Measurements from ENCODE around the gene OR6S1.

OR6S1 gene

GRCh38 chr14:20652996-20653975 lies 11.8 kb upstream of the OR6S1 start (continued):
- TF ChIP-seq, protein P1, sequence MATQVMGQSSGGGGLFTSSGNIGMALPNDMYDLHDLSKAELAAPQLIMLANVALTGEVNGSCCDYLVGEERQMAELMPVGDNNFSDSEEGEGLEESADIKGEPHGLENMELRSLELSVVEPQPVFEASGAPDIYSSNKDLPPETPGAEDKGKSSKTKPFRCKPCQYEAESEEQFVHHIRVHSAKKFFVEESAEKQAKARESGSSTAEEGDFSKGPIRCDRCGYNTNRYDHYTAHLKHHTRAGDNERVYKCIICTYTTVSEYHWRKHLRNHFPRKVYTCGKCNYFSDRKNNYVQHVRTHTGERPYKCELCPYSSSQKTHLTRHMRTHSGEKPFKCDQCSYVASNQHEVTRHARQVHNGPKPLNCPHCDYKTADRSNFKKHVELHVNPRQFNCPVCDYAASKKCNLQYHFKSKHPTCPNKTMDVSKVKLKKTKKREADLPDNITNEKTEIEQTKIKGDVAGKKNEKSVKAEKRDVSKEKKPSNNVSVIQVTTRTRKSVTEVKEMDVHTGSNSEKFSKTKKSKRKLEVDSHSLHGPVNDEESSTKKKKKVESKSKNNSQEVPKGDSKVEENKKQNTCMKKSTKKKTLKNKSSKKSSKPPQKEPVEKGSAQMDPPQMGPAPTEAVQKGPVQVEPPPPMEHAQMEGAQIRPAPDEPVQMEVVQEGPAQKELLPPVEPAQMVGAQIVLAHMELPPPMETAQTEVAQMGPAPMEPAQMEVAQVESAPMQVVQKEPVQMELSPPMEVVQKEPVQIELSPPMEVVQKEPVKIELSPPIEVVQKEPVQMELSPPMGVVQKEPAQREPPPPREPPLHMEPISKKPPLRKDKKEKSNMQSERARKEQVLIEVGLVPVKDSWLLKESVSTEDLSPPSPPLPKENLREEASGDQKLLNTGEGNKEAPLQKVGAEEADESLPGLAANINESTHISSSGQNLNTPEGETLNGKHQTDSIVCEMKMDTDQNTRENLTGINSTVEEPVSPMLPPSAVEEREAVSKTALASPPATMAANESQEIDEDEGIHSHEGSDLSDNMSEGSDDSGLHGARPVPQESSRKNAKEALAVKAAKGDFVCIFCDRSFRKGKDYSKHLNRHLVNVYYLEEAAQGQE (tag by site-specific recombination; IDR thresholded peaks at IDR 0.05), result peak; percentile 52; the same call in 1 of the 2 replicates
- TF ChIP-seq ZNF23 (tag by site-specific recombination; IDR thresholded peaks at IDR 0.05; ENCODE audit: borderline replicate concordance) (no peak), ZNF544 (tag by site-specific recombination; IDR thresholded peaks at IDR 0.05) (no peak), ZBTB48 (tag by site-specific recombination; IDR thresholded peaks at IDR 0.05) (0 out of 2 replicates have a peak, but pooled peaks have one; percentile 30), ZNF114 (tag by site-specific recombination; IDR thresholded peaks at IDR 0.05) (no peak)

- H3K4me3 ChIP-seq (ENCODE audit: low read depth, low read length), result no peak overlapping the region
- H3K36me3 ChIP-seq (ENCODE audit: control insufficient read depth in 2 of 2, insufficient read depth in 1 of 2, low read length in 2 of 2), result no peaks in the 10 kb centered on the region
- CTCF ChIA-PET, result interaction anchor here (0.6 to 1.5 kb wide), 2 partner anchors 11 to 46 kb away, joined by 3 to 4 read pairs; no protein-coding TSS in a partner anchor
- POLR2A ChIA-PET, result no interaction called here
- H3K9me3 ChIP-seq (ENCODE audit: control insufficient read depth, insufficient read depth, low read depth, low read length), result no peaks in the 10 kb centered on the region
- TF ChIP-seq HOXA7 (CRISPR knock-in tag; IDR thresholded peaks at IDR 0.05; ENCODE audit: borderline replicate concordance) (no peak), ATF2 (tag by site-specific recombination; IDR thresholded peaks at IDR 0.05; ENCODE audit: low read depth) (no peak)
- no peak overlapping the region for H3K27ac ChIP-seq (ENCODE audit: extremely low read depth, low read depth, low read length)
- H3K4me1 ChIP-seq (ENCODE audit: control insufficient read depth, insufficient read depth, low read length), result no peaks in the 10 kb centered on the region
Measured at GRCh38 chr14:20645481-20645880, 4.0 kb upstream of the OR6S1 start.

DNA sequence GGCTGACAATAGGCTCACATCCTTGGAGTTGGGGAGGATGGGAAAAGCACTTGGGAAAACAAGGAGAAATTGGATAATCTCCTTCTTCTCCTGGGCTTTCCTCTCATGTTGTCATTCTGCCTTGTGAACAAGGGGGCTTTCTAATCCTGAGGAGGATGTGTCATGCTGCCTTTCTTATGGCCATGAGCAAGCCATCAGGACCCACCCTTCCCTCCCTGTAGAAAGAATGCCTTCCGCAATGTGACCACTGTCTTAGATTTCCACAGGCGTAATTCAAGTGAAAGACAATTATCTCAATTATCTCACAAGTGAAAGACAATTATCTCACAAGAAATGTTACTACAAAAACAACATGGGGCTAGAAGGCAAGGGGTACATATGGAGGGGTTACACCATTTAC lies 3.0 kb upstream of the OR6S1 start:
- Histone ChIP-seq H3K4me3 (ENCODE audit: low read depth, low read length) (no peak overlapping the region), H3K27ac (ENCODE audit: extremely low read depth, low read depth, low read length) (no peak overlapping the region), H3K36me3 (ENCODE audit: control insufficient read depth in 2 of 2, insufficient read depth in 1 of 2, low read length in 2 of 2) (no peaks in the 10 kb centered on the region), H3K4me1 (ENCODE audit: control insufficient read depth, insufficient read depth, low read length) (no peaks in the 10 kb centered on the region), H3K9me3 (ENCODE audit: control insufficient read depth, insufficient read depth, low read depth, low read length) (no peaks in the 10 kb centered on the region)
- CTCF ChIA-PET, result interaction anchor here (0.7 kb wide), 1 partner anchor 50 kb away, joined by 3 read pairs; no protein-coding TSS in a partner anchor
- POLR2A ChIA-PET, result no interaction called here
- TF ChIP-seq, protein P2, sequence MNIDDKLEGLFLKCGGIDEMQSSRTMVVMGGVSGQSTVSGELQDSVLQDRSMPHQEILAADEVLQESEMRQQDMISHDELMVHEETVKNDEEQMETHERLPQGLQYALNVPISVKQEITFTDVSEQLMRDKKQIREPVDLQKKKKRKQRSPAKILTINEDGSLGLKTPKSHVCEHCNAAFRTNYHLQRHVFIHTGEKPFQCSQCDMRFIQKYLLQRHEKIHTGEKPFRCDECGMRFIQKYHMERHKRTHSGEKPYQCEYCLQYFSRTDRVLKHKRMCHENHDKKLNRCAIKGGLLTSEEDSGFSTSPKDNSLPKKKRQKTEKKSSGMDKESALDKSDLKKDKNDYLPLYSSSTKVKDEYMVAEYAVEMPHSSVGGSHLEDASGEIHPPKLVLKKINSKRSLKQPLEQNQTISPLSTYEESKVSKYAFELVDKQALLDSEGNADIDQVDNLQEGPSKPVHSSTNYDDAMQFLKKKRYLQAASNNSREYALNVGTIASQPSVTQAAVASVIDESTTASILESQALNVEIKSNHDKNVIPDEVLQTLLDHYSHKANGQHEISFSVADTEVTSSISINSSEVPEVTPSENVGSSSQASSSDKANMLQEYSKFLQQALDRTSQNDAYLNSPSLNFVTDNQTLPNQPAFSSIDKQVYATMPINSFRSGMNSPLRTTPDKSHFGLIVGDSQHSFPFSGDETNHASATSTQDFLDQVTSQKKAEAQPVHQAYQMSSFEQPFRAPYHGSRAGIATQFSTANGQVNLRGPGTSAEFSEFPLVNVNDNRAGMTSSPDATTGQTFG (tag by site-specific recombination; IDR thresholded peaks at IDR 0.05; ENCODE audit: borderline replicate concordance), result no peak
- TF ChIP-seq ZNF16 (tag by site-specific recombination; IDR thresholded peaks at IDR 0.05; ENCODE audit: low read depth) (no peak), SP2 (tag by site-specific recombination; IDR thresholded peaks at IDR 0.05) (no peak), ZXDB (tag by site-specific recombination; IDR thresholded peaks at IDR 0.05) (no peak), ZNF174 (tag by site-specific recombination; IDR thresholded peaks at IDR 0.05) (no peak)

Measured in HEK293 (cell line).